AG09319 (cell line): Measurements from ENCODE around the gene P3H1.

Source experiments
- DNase-seq: peaks from one replicate; pipeline ENCODE4 v3.0.0-alpha.2; 2010; ENCODE audit warnings: low read depth; ENCODE audit errors: extremely low read depth
- TF ChIP-seq, protein P1 (sequence below): IDR thresholded peaks from 2 replicates; pipeline ENCODE4 v1.5.1; 2011; ENCODE audit warnings: low read depth, mild to moderate bottlenecking, inconsistent platforms, low read length, moderate library complexity

The P3H1 gene

DNA sequence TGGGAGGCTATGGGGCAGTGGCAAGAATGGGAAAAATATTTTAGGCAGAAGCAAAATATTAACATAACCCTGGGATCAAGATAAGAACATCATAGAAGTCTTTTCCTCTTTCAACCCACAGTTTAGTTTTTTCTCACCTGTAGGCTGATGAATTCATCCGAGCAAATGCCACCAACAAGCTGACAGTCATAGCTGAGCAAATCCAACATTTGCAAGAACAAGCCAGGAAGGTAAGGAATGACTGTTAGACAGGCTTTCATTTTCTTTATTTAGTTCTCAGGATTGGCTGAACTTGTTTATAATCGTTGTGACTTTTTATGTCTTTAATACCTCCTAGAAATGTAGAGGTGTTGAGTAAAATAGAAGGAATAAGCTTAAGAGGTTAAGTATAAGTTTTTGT, 6.6 kb upstream of the P3H1 start:
- DNase-seq, result no peak
- TF ChIP-seq, protein P1, sequence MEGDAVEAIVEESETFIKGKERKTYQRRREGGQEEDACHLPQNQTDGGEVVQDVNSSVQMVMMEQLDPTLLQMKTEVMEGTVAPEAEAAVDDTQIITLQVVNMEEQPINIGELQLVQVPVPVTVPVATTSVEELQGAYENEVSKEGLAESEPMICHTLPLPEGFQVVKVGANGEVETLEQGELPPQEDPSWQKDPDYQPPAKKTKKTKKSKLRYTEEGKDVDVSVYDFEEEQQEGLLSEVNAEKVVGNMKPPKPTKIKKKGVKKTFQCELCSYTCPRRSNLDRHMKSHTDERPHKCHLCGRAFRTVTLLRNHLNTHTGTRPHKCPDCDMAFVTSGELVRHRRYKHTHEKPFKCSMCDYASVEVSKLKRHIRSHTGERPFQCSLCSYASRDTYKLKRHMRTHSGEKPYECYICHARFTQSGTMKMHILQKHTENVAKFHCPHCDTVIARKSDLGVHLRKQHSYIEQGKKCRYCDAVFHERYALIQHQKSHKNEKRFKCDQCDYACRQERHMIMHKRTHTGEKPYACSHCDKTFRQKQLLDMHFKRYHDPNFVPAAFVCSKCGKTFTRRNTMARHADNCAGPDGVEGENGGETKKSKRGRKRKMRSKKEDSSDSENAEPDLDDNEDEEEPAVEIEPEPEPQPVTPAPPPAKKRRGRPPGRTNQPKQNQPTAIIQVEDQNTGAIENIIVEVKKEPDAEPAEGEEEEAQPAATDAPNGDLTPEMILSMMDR, result no peak

DNA sequence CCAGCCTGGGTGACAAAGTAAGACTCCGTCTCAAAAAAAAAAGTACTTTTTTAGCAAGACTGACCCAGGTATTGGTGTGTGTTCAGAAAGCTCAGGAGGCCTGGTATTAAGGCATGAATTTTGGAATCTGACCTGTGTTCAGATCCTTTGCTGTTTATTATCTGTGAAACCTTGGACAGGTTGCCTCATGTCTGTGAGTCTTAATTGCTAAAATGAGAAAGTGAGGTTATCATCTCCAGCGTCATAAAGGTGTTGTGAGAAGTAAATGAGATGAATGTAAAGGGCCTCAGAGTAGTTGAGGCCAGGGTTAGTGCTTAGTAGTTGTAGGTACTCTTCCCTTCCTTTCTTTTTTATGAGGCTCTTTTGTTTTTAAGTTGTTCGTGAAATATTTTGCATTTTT, 3.0 kb upstream of the P3H1 start:
- TF ChIP-seq, protein P1, result no peak
- DNase-seq, result no peak

DNA sequence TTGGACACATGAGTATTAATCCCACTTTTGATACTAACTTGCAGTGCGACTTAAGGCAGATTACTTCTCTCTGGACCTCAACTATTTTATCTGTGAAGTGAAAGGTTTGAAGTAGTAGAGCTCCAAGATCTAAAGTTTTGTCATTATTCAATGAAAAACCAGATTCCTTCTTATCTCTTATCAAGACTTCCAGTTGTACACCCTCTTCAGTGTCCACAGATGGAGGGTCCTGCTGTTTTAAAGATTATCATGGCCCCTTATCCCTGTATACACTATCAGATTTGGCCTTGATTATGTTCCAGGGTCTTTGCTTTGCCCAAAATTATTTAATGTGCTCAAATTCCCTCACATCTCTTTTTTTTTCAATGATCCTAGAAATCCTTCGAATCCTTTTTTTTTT, 1.3 kb upstream of the P3H1 start:
- no peak for DNase-seq
- TF ChIP-seq, protein P1, result no peak

DNA sequence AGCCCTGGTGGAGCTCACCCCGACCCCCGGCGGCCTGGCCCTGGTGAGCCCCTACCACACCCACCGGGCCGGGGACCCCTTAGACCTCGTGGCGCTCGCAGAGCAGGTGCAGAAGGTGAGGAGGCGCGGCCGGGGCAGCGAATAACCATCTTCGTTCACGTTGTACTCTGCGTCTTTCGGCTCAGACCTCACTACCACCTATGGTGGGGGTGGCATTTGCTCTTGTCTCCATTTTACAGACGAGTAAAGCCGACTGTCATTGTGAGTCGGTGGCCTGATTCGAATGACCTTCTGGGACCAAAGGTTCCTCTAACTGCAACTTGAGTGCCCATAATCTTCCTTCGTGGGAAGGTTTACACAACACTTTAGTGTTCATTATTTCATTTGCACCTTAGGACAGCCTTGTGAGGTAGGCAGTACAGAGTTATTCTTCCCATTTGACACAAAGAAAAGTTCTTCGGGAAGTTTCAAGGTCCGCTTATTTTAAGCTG, 727 bp upstream of the P3H1 start:
- TF ChIP-seq, protein P1, result no peak
- no peak for DNase-seq

DNA sequence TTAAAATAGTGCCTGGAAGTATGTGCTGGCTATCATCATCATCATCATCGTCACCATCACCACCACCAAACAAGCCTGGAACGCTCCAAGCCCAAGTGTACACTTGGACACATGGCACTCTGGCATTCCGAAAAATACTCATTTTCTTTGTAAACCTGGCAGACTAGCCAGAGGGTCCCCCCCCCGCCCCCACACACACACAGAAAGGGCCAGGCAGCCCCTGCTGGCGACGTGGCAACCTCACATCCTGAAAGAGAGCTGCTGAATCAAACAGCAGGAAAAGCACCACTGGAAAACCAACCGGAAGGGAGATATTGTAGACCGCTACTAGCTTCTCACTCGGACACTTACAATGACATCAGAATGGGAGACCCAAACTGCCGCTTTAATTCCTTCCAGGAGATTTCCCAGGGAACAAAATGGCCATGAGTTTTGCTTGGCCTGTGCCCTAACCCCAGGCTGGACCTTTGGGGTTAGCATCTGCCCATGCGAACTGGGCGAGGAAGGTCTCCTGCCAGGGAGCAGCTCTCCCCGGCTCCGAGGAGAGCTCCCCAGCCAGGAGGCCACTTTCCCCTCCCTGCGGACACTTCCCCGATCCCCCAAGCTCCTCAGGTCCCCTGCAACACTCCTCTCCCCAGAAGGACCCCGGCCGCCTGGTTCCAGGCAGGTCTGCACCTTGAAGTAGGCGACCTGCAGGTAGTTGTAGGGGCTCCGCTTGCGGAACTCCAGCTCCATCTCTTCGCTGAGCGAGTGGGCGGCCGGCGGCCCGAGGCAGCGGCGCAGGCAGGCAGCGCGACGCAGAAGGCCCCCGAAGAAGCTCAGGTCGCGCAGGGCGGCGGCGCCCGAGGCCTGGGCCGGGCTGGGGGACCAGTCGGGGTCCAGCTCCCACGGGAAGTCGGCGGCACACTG, 742 bp downstream of the P3H1 start:
- TF ChIP-seq, protein P1, result peak; percentile 68
- DNase-seq, result peak; percentile 45

DNA sequence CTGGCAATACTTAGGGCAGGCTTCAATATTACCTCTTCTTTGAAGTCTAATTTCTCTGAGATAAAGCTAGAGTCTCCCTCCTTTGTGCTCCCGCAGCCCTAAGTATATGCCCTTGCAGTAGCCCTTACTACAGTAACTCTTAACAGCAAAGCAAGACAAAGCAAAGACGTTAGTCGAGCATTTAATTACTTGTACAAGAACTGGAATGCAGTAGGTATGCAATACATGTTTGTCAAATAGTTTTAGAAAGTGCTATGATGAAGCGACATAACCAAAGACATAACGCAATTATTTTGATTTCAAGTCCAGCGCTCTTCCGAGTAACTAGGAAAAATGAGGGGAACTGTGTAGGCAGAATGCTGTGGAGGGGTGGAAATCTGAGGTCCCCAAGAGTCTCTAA, 1.6 kb downstream of the P3H1 start:
- TF ChIP-seq, protein P1, result no peak
- no peak for DNase-seq

DNA sequence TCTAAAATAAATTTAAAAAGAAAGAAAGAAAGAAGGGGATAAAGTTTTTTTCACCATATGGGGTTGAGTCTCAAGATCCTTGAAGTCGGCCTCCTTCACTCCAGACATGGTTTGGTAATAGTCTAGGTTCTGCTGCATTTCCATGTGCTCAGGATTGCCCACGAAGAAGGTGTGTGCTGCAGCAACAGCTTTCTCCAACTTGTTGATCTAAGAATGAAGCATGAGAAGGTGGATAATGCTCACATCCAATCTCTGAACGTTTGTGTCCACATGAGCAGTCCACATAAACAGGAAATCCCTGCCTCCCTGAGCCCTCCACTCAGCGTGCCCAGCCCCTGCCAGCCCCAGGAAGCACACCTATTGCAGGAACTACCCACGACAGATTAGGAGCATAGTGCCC, 4.6 kb downstream of the P3H1 start:
- no peak for DNase-seq
- TF ChIP-seq, protein P1, result no peak
